Measurements from ENCODE around the gene DPP10.
"Not testable (repeated sequence)": the region's sequence is repeated elsewhere in the genome, so short reads cannot be mapped to it uniquely, and the experiment has no call there.

DPP10 gene

DNA sequence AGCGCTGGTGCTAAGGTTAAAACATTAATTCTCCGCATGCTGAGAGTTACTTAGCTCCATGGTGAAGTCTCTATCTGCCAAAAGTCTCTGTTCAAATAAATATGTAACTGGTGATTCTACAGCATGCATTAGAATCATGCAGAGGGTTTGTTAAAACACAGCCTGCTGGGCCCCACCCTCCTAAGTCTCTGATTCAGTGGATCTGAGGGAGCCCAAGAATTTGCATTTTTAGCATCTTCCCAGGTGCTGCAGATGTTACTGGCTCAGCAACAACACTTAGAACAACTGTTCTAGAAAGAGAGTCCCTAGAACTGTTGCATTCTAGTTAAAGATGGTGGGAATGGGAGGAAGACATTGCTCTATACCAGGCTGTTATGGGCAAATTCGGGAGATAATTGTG lies 73.4 kb downstream of the DPP10 start:
- no peak for DNase-seq (ENCODE audit: low read depth)

DNA sequence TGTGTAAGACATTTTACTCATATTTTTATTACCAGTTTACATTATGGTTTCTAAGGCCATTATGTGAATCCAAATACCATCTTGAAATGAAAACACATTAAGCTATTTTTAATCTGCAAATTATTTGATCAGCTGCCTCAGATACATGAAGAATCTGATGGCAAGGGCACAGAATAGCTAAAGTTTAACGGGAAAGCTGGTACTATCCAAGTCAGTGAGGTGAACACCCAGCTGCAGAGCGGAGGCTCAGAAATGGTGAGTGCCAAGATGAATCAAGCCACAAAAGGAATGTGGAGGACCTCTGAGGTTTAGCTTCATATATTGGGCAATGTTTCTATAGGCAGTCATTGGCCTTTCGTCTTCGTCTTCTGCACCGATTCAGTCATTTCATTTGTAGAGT lies 75.1 kb downstream of the DPP10 start:
- no peak for DNase-seq (ENCODE audit: low read depth)

DNA sequence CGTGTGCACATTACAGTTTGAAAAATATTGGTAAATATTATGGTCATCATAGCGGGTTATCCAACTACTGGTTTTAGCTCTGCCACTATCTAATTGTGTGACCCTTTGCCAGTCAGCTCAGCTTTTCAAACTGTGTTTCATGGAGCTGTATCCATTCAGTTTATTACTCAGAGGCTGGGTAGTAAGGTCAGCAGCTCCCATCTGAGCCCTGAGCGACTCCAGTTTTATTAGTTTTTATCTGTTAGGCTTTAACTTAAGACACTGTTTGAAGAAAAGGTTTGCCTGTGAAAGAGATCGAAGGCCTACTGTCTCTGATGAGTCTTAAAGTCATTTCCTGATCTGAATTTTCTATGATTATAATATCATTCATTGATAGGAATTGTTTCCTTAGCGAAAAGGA lies 76.3 kb downstream of the DPP10 start:
- DNase-seq (ENCODE audit: low read depth), result no peak

DNA sequence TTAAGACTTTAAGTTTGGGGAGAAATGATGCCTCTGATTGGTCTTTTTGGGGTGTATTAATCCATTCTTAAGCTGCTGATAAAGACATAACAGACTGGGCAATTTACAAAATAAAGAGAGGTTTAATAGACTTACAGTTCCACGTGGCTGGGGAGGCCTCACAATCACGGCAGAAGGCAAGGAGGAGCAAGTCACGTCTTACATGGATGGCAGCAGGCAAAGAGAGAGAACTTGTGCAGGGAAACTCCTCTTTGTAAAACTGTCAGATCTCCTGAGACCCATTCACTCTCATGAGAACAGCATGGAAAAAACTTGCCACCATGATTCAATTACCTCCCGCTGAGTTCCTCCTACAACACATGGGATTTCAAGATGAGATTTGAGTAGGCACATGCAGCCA lies 80.2 kb downstream of the DPP10 start:
- not testable (repeated sequence) for DNase-seq (ENCODE audit: low read depth)

DNA sequence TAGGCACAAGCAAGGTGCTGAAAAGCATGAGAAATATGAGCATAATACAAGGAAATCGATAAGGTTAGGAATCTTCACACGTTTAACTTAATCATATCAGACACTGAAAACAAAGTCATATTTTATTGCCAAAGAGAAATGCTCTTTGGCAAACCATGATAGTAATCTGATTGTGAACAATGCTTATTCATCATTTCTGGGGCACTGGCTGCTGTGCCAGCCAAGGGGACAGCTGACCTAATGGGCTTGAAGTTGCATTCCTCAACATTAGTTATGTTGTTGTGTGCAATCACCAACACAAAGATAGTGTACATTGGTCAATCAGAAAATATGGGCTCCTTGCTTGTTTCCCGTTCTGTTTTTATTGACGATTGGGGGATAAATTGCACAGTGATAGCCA lies 83.5 kb downstream of the DPP10 start:
- DNase-seq (ENCODE audit: low read depth), result no peak

DNA sequence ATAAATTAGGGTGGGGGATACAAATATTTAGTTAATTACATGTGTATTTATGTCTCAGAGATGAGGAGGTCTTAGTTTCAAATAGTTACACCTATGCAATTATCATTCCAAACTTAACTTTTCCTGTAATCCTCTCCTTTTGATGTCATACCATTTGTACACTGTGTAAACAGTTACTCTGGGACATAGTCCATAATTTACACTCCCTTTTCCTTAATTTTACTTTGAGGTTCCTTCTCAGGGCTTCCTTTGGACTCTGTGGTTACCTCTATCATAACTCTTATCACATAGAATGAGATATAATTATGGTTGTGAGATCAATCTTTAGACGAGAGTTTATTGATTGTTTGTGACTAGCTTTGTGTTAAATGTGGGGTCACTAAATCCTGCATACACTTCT lies 84.4 kb downstream of the DPP10 start:
- no peak for DNase-seq (ENCODE audit: low read depth)

DNA sequence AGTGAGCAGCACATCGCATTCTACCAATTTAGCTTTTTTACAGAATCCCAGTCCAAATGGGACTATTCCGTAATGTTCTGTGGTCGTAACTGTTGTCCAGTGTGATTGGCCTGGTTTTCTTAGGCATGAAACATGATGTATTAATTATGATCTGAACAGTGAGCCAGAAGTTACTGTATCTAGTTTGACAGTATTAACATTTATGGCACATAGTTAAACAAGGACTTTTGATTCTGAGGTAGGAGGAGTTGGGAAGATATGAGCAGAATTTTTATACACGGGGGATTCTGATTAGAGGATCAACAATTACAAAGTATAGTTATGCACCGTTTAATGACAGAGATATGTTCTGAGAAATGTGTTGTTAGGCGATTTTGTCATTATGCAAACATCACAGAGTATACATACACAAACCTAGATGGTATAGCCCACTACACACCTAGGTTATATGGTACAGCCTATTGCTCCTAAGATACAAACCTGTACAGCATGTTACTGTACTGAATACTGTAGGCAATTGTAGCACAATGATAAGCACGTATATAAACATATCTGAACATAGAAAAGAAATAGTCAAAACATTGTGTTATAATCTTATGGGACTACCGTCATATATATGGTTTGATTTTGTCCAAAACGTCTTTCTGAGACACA lies 85.0 kb downstream of the DPP10 start:
- no peak for DNase-seq (ENCODE audit: low read depth)

DNA sequence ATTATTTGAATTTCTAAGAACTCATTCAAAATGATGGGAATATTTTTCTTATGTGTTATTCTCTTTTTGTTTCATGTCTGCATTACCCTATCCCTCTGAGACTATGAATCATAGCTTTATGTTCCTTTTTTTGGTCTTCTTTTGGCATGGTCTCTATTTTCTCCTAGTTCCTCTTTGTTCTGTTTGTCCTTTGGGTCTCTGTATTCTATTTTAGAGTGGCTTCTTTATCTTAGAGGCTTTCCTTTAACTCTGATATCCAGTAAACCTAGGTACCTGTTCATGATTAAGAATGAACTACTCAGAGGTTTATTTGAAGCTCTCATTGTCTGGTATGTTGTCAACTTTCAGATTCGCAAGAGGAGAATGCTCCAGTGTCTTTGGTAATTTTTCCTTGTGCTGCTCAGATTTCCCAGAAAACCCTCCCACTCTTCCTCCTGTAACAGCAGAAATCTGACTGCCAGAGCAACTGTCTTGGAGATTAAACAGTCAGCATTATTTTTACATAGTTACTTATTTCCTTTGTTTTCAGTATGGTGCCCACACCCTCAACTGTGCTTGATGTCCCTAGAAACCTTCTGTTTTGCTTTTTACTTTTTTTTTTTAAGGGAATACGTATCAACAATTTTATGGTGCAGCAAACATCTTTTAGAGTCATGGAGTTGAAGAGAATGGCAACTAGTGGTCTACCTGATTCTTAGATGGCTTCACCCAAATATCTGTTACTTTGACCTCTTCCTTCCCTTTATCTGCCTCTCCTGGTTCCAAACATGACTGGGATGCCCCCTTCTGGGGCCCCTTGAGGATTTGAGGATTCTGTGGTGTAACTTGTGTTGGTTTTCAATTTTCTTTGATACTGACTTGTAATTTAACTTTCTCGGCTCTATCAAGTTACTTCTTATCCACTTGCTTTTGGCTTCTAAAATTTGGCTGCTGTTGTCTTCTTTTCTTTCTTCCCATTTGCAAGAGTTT lies 92.0 kb downstream of the DPP10 start:
- no peak for DNase-seq (ENCODE audit: low read depth)

DNA sequence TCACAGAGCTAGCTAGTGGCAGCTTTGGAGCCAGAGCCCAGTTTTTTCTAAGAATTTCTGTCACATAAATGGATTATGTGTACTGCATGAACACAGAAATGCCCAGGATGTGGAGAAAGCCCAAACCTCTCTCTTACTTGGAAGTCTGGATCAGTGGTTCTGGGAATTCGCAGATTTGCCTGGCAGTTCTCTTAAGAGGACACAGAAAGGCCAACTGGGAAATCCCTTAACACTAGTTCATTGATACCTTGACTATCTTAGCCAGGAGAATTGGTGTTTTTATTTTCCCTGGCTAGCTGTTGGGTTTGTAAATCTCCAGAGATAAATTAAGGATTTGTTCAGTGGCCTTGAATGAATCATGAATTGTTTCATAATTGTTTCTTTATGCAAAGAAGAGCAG lies 95.3 kb downstream of the DPP10 start:
- DNase-seq (ENCODE audit: low read depth), result no peak

DNA sequence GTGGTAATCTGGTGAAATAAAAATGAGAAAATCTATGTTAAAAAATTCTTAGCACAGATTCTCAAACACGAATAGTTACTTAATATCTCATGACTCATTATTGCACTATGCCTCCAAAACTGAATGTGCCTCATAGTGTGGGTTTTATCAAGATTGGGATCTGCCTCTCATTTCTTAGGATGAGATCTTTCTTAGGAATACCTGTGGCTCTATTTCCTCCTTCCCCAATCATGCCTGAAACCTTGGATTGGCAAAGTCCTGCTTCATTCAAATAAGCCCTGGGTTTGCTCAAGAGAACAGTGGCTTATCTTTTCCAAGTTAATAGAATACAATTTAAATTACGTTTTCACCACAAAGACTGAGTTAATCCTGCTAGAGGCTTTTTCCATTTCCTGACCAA lies 100.3 kb downstream of the DPP10 start:
- no peak for DNase-seq (ENCODE audit: low read depth)

DNA sequence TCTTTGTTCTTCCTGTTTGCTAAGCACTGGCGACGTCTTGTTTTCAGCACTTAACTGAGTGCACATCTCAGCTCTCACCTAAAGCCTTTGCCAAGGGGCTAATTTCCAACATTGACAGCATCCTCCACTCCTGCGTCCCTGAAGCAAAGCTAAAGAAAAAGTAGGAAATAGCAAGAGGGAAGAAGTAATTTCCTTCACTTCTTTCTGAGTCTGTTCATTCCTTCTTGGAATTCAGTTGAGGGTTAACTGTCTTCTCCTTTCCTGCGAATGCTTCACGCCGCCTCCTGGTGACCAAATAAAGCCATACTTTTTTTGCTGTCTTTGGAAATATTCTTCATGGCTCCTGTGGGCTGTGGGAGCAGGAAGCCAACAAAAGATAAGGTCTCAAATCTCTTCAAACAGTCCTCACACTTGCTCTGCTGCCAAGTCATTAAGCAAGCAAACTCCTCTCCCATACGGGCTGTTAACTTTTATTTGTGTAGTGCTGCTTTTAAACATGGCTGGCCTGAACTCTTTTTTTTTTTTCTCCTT lies 100.9 kb downstream of the DPP10 start:
- DNase-seq (ENCODE audit: low read depth), result no peak

DNA sequence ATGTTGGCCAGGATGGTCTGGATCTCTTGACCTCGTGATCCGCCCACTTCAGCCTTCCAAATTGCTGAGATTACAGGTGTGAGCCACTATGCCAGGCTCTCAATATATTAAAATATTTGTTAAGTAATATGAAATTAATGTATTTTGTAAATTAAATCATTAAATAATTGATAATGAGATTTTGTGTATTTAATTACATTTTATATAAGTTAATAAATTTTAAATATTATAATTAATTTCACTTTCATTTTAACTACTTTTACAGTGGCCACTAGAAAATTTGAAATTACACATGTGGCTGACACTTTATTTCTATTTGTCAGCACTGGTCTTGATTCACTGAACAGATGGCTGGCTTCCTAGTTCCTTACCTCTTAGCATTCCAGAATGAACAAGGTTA lies 102.6 kb downstream of the DPP10 start:
- no peak for DNase-seq (ENCODE audit: low read depth)

DNA sequence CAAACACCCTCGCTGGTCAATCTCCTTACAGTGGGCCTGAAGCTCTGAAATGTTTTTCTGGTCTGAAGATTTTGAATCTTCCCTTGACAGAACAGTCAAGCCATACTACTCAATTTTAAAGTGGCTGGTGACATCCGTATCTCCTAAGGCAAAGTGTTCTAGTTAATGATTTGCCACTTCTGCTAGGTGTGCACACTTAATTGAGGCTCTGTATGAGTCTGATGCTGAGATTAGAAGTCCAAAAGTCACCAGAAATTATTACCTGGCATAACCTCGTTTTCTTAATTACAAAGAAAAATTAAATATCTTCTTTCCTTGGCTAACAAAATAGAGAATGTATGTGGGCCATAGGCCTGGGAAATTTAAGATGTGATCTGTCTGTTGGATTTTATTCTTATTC lies 104.1 kb downstream of the DPP10 start:
- DNase-seq (ENCODE audit: low read depth), result no peak

DNA sequence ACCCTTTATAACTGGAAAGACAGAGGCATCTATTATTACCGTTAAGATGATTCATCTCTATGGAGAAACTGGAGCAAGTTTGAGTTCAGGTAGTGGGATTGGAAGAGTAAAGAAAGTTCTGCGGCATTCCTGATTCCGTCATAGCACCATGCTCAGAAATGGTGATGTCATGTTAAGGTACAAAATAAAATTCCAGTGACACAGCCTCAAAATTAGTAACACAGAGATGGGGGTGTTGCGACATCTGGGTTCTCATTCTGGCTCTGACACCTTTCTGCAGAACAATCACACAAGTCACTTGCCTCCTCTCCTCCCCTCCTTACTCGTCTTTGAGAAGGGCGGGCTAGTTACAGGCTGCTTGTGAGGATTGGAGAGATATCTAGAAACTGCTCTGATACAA lies 105.7 kb downstream of the DPP10 start:
- no peak for DNase-seq (ENCODE audit: low read depth)

DNA sequence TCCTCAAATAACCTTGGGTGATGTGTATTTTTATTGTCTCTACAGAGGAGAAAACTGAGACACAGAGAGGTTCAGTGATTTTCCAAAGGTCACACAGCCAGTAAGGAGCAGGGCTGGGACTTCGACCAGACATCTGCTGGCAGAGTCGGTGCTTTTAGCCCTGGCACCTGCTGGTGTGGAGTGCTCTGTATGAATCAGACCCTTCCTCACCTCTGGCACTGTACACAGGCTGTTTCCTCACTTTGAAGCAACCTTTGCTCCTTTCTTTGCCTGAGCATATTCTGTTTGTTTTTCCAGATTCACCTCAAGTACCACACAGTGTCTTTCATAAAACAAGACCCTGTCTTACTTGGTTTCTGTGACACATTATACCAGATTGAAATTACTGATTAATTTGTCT lies 107.9 kb downstream of the DPP10 start:
- DNase-seq (ENCODE audit: low read depth), result no peak

DNA sequence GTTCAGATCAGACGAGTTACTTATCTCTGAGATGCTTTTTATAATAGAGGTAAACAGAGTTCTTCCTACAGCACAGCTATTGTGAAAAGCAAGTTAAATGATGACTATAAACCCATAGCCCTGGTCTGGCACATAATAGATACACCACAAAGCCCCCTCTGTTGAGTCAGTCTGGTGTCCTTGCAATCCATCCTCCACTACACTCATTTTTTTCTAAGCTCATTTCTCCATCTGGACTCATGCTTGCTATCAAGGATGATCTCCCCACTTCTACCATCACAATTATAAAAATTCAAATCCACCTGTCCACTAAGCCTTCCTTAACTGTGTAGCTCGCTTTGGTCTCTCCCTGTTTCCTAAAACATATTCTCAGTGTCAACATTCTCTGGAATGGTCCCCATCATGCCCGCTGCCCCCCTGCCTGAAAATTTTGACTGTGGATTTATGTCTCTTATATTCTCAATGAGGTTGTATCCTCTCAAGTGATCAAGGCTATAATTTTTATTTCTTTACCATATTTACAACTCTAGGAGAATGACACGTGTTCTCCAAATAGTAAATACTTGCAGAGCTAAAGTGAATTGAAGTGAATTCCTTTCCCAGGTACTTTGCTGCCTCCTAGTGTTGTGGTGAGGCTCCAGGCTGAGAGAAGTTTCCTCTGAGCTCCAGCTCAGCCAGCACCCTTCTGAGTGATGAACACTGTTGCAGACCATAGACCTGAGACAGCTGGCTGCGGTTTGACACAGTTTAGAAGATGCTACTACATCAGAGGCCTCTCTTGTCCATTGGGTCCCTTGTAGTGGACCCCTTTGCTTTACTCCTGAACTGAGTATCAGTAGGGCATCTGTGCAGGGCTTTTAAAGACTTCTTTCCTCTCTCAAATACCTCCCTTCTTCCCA lies 108.7 kb downstream of the DPP10 start:
- DNase-seq (ENCODE audit: low read depth), result peak; percentile 27

DNA sequence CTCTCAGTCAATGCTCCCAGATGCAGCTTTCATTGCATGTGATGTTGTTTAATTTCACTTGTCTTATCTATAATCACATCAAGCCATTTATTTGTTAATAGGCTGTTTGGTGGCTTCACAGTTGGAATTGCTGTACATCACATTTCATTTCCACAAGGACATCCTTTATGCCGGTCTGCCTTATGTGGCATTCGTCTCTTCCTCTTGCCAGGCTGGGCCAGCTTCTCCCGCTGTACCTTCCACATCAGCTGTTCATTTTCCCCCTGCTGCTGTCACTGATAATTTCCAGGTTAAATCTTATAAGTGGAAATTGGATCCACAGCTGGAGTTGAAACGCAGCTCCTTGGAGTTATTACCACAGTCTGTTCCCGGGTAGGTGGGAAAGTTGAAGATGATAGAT lies 110.6 kb downstream of the DPP10 start:
- DNase-seq (ENCODE audit: low read depth), result no peak

DNA sequence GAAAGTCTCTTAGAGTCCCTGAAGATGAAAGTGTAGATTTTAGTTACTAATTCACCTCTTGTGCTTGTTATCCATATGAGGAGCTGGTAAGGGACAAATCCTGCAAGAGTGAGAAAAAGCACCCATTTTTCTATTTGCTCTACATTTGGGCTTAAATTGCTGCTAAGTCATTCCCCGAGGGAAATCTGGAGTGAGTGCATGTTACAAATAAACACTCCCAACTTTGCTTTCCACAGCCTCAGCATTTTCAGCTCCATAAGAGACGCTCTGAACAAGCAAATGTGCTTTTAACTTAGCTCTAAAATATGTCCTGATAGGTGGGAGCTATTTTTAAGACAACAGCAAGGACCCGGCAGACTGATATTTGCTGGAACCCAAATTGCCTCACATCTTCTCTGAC lies 126.7 kb downstream of the DPP10 start:
- no peak for DNase-seq (ENCODE audit: low read depth)

DNA sequence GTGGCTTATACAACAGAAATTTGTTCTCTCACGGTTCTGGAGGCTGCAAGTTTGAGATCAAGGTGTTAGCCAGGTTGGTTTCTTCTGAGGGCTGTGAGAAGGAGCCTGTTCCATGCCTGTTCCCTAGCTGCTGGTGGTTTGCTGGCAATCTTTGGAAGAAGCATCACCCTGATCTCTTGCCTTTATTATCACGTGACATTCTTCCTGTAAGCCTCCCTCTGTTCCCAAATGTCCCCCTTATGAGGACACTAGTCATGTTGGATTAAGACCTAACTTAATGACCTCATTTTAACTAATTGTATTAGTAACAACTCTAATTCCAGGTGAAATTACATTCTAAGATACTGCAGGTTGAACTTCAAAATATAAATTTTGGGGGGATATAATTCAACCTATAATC lies 135.2 kb downstream of the DPP10 start:
- no peak for DNase-seq (ENCODE audit: low read depth)

DNA sequence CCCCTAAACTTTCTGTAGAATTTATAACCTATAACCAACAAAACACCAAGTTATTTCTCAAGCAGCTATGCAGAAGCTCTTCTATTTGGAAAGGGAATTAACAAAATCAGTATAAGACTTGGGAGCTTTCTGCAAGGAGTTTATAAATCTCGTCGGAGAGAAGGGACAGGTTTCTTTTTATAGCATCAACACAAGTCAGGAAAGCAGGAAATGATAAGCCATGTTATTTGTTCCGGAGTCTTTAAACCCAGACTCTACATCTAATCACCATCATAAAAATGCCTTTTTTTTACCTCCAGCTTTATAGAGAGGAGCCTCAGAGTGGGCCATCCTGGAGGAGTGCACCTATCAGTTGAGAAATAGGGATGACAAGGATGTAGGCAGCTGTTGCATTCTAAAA lies 137.1 kb downstream of the DPP10 start:
- no peak for DNase-seq (ENCODE audit: low read depth)

DNA sequence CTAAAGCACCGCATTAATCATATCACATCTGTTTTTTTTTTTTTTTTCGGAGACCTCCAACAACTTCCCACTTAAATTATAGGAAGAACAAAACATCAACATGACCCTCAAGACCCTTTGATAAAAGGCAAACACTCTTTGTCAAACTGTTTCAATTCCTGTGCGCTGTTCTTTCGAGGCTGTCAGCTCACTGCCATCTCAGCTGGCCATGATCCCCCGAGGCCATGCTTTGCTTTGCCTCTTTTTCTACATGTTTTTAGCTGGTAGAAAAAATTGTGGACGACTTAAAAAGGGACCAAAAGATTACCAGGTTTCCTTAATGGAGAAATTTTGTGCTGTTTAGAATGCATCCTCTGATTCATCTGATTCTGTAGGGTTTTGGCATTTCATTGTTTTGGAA lies 138.2 kb downstream of the DPP10 start:
- no peak for DNase-seq (ENCODE audit: low read depth)

DNA sequence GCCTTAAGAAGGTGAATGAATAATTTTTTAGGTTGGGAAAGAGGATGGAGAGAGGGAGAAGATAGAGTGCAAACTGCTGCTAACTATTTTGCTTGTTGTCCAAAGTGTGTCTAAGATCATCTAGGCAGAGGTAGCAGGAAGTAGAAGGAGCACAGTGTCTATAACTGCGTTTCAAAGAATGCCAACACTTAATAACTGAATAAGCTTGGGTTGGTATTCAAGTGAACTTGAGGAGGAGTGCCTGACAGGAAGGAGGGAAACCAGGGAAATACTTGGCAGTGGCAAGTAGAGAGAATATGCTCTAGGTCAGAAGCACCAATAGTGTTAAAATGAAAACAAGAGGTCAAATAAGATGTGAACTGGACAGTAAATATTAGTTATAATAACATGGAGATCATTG lies 155.9 kb downstream of the DPP10 start:
- DNase-seq (ENCODE audit: low read depth), result no peak

All from stromal cell of bone marrow (primary cell).